Adrenal gland (tissue), 5 donors: ENCODE data around the gene MTUS2.

Experiments used
- CTCF ChIP-seq, 6 experiments: fragments of 450-650 bp in 4 of 6; fragments of 200-600 bp in 2 of 6; sonication (generic) in 1 of 6; IDR thresholded peaks; 1 replicate in 5 of 6; 2 replicates in 1 of 6; pipeline versions ENCODE4 v1.5.1 to v1.8.0; 2016 to 2021; ENCODE audit warnings: antibody characterized with exemption in 6 of 6, mild to moderate bottlenecking in 2 of 6, moderate library complexity in 1 of 6
- POLR2A ChIP-seq, 2 donors: fragments of 450-650 bp; IDR thresholded peaks; one replicate each; pipeline ENCODE4 v1.6.1; 2017; ENCODE audit warnings: antibody characterized with exemption in 2 of 2, mild to moderate bottlenecking in 2 of 2, moderate library complexity in 1 of 2
- donor health status: DM: no; HTN: no; CAD: no.

GRCh38 chr13:28820099-28821051 lies at the start of gene MTUS2:
- no peak for TF ChIP-seq CTCF (IDR thresholded peaks at IDR 0.05)
- TF ChIP-seq POLR2A (IDR thresholded peaks at IDR 0.05), result no peak
